Stimulated activated CD4-positive, alpha-beta T cell treated with anti-CD3 and anti-CD28 coated beads, Interleukin-15, amount 100 ng/mL, for 48 hours (primary cell): ENCODE data around the gene PRND.
"Not testable (repeated sequence)": the region's sequence is repeated elsewhere in the genome, so short reads cannot be mapped to it uniquely, and the experiment has no call there.

Source experiments
- DNase-seq, 2 donors: peaks; one replicate each; pipeline ENCODE4 v3.0.0-alpha.2; 2020; ENCODE audit warnings: low read depth in 2 of 2

The PRND gene

GRCh38 chr20:4721719-4722118 lies at the start of gene PRND:
Gene PRND, plus strand, starts transcription at chr20:4721909. Its CDS starts 2,643 bp downstream, at chr20:4724552.
- DNase-seq = no peak

GRCh38 chr20:4672948-4673347 lies 48.8 kb upstream of the PRND start:
- no peak for DNase-seq

GRCh38 chr20:4673371-4674001 lies 48.2 kb upstream of the PRND start:
- DNase-seq = no peak

- no peak for DNase-seq
These were observed 47.0 kb upstream of the PRND start for GRCh38 chr20:4674672-4675071.

GRCh38 chr20:4677846-4678245 lies 43.9 kb upstream of the PRND start:
- DNase-seq = no peak

- DNase-seq = no peak
These were observed 40.3 kb upstream of the PRND start for GRCh38 chr20:4681401-4681800.

- no peak for DNase-seq
These were observed 39.7 kb upstream of the PRND start for GRCh38 chr20:4681991-4682401.

- no peak for DNase-seq
These were observed 39.0 kb upstream of the PRND start for GRCh38 chr20:4682682-4683081.

GRCh38 chr20:4683261-4683660 lies 38.4 kb upstream of the PRND start:
- no peak for DNase-seq

GRCh38 chr20:4684837-4685413 lies 36.8 kb upstream of the PRND start:
- DNase-seq = no peak

- no peak for DNase-seq
These were observed 35.8 kb upstream of the PRND start for GRCh38 chr20:4685923-4686221.

GRCh38 chr20:4688305-4688704 lies 33.4 kb upstream of the PRND start:
- no peak for DNase-seq

- DNase-seq = no peak
These were observed 32.5 kb upstream of the PRND start for GRCh38 chr20:4689220-4689619.

- no peak for DNase-seq
These were observed 30.0 kb upstream of the PRND start for GRCh38 chr20:4691753-4692152.

- DNase-seq = no peak
These were observed 27.6 kb upstream of the PRND start for GRCh38 chr20:4694076-4694475.

GRCh38 chr20:4697189-4697830 lies 24.4 kb upstream of the PRND start:
- DNase-seq = no peak

GRCh38 chr20:4697831-4698221 lies 23.9 kb upstream of the PRND start:
- DNase-seq = no peak

GRCh38 chr20:4699216-4699615 lies 22.5 kb upstream of the PRND start:
- DNase-seq = no peak

GRCh38 chr20:4699957-4700356 lies 21.8 kb upstream of the PRND start:
- no peak for DNase-seq

- DNase-seq = no peak
These were observed 19.0 kb upstream of the PRND start for GRCh38 chr20:4702562-4703280.

- no peak for DNase-seq
These were observed 18.4 kb upstream of the PRND start for GRCh38 chr20:4703281-4703676.

- DNase-seq = not testable (repeated sequence)
These were observed 14.8 kb upstream of the PRND start for GRCh38 chr20:4706941-4707340.

GRCh38 chr20:4708036-4708435 lies 13.7 kb upstream of the PRND start:
- DNase-seq = no peak
